Measurements from ENCODE around the gene TMIGD3. TPM values are rescaled to one million over a fixed set of nuclear protein-coding genes. Genes with fewer than 3 reads are reported as not detected.

Gene TMIGD3
- total and polyA plus RNA-seq, 7 experiments from 2014 or later, result 0.41 TPM; not detected in 6

- DNase-seq (no peak), ATAC-seq (no peak)
- no peaks in the 10 kb centered on the region for H3K27me3 ChIP-seq (ENCODE audit: control insufficient read depth in 2 of 2, insufficient read depth in 2 of 2, low read length in 2 of 2)
- H3K4me1 ChIP-seq (ENCODE audit: control insufficient read depth in 2 of 2, insufficient read depth in 2 of 2, low read length in 2 of 2), result peaks cover 44% of the 10 kb centered on the region in 2 donors
- no peaks in the 10 kb centered on the region for H3K27me3 Mint-ChIP-seq
- H3K27ac ChIP-seq (ENCODE audit: low read depth, low read length), result peak overlapping the region; percentile 98
- ChIA-PET CTCF (interaction anchor here (0.7 to 1.6 kb wide), 3 partner anchors 27 to 266 kb away, joined by 3 to 9 read pairs (median 4); partner anchors contain the start of gene C1orf162), POLR2A (interaction anchor here (0.8 to 8.9 kb wide), 6 partner anchors 10 to 61 kb away, joined by 3 to 96 read pairs (median 4); partner anchors contain the start of gene C1orf162)
- no peaks in the 10 kb centered on the region for H3K9me3 ChIP-seq (ENCODE audit: control insufficient read depth in 2 of 3, low read length in 3 of 3)
- peak overlapping the region; percentile 36 to 100 (median 84) for H3K27ac Mint-ChIP-seq
- intact Hi-C loops (cut with micrococcal nuclease), result loop anchor here in 1 of 2 donors (5.0 to 10.0 kb wide), 2 partner anchors 100 to 1412 kb away; partner anchors contain the start of gene STRIP1
- H3K9me3 Mint-ChIP-seq, result peaks cover 0 to 6% (median 0%) of the 10 kb centered on the region in 11 donors
- H3K4me1 Mint-ChIP-seq, result peaks cover 36 to 83% (median 66%) of the 10 kb centered on the region in 7 donors
- peak overlapping the region; percentile 97 to 100 (median 100) for H3K4me3 Mint-ChIP-seq
- no peak overlapping the region for H3K4me3 ChIP-seq (ENCODE audit: low read length)
- H3K36me3 ChIP-seq (ENCODE audit: control insufficient read depth in 2 of 3, insufficient read depth in 3 of 3, low read length in 3 of 3), result peaks cover 4 to 59% (median 10%) of the 10 kb centered on the region in 3 experiments
- H3K36me3 Mint-ChIP-seq, result peaks cover 17 to 51% (median 29%) of the 10 kb centered on the region in 5 donors
Observed at GRCh38 chr1:111446967-111447892, 56.2 kb downstream of the TMIGD3 start.

- H3K9me3 ChIP-seq (ENCODE audit: control insufficient read depth in 2 of 3, low read length in 3 of 3), result no peaks in the 10 kb centered on the region
- Mint-ChIP-seq H3K27ac (peak overlapping the region in 8 of 9 donors; percentile 1 to 99 (median 76)), H3K27me3 (no peaks in the 10 kb centered on the region), H3K4me3 (peak overlapping the region; percentile 18 to 100 (median 100)), H3K9me3 (peaks cover 0 to 4% (median 0%) of the 10 kb centered on the region in 11 donors), H3K4me1 (peaks cover 30 to 83% (median 66%) of the 10 kb centered on the region in 7 donors), H3K36me3 (peaks cover 18 to 47% (median 29%) of the 10 kb centered on the region in 5 donors)
- ATAC-seq, result no peak
- CTCF ChIA-PET, result interaction anchor here (0.7 kb wide), 1 partner anchor 267 kb away, joined by 9 read pairs; no protein-coding TSS in a partner anchor
- no peaks in the 10 kb centered on the region for H3K27me3 ChIP-seq (ENCODE audit: control insufficient read depth in 2 of 2, insufficient read depth in 2 of 2, low read length in 2 of 2)
- POLR2A ChIA-PET, result interaction anchor here (0.8 to 8.9 kb wide), 2 partner anchors 9 to 28 kb away, joined by 3 to 96 read pairs; partner anchors contain the start of gene C1orf162
- no peak for DNase-seq
- H3K27ac ChIP-seq (ENCODE audit: low read depth, low read length), result peak overlapping the region; percentile 17
- H3K36me3 ChIP-seq (ENCODE audit: control insufficient read depth in 2 of 3, insufficient read depth in 3 of 3, low read length in 3 of 3), result peaks cover 4 to 65% (median 9%) of the 10 kb centered on the region in 3 experiments
- intact Hi-C loops (cut with micrococcal nuclease), result loop anchor here in 1 of 2 donors (5.0 to 10.0 kb wide), 2 partner anchors 99 to 1412 kb away; partner anchors contain the start of gene STRIP1
- H3K4me1 ChIP-seq (ENCODE audit: control insufficient read depth in 2 of 2, insufficient read depth in 2 of 2, low read length in 2 of 2), result peaks cover 37 to 43% of the 10 kb centered on the region in 2 donors
- no peak overlapping the region for H3K4me3 ChIP-seq (ENCODE audit: low read length)
Observed at GRCh38 chr1:111446546-111446945, 56.9 kb downstream of the TMIGD3 start.

DNA sequence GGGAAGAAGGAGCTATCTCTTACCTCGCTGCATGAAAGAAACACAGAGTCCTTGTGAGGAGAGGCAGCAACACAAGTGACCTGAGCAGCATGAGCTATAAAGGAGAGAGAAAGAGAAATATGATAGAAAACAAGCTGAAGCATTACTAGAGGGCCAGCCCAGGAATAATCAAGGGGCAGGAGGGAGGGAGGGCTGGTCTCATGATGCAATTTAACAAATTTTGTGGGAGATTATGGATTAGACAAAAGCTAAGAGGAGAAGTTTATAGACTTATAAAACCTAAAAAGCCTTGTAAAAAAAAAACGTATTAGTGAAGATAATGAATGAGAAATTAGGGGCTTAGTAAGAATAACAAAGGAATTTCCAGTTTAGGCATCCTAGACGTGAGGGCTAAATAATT lies 59.4 kb downstream of the TMIGD3 start:
- H3K27ac Mint-ChIP-seq, result peak overlapping the region in 8 of 9 donors; percentile 3 to 69 (median 40)
- H3K27ac ChIP-seq (ENCODE audit: low read depth, low read length), result no peak overlapping the region
- POLR2A ChIA-PET, result interaction anchor here (0.6 to 0.8 kb wide), 2 partner anchors 17 to 305 kb away, joined by 3 to 4 read pairs; no protein-coding TSS in a partner anchor
- intact Hi-C loops (cut with micrococcal nuclease), result loop anchor here in 1 of 2 donors (10.0 kb wide), 1 partner anchor 1409 kb away; the partner anchor contains the start of gene STRIP1
- no peaks in the 10 kb centered on the region for H3K27me3 Mint-ChIP-seq
- no peak overlapping the region for H3K4me3 Mint-ChIP-seq
- peaks cover 0 to 2% (median 0%) of the 10 kb centered on the region in 11 donors for H3K9me3 Mint-ChIP-seq
- peaks cover 20 to 25% of the 10 kb centered on the region in 2 donors for H3K4me1 ChIP-seq (ENCODE audit: control insufficient read depth in 2 of 2, insufficient read depth in 2 of 2, low read length in 2 of 2)
- H3K27me3 ChIP-seq (ENCODE audit: control insufficient read depth in 2 of 2, insufficient read depth in 2 of 2, low read length in 2 of 2), result no peaks in the 10 kb centered on the region
- H3K36me3 ChIP-seq (ENCODE audit: control insufficient read depth in 2 of 3, insufficient read depth in 3 of 3, low read length in 3 of 3), result peaks cover 4 to 75% (median 13%) of the 10 kb centered on the region in 3 experiments
- peaks cover 15 to 46% (median 31%) of the 10 kb centered on the region in 5 donors for H3K36me3 Mint-ChIP-seq
- no peaks in the 10 kb centered on the region for H3K9me3 ChIP-seq (ENCODE audit: control insufficient read depth in 2 of 3, low read length in 3 of 3)
- ATAC-seq (no peak), DNase-seq (no peak)
- CTCF ChIA-PET, result interaction anchor here (0.5 kb wide), 1 partner anchor 108 kb away, joined by 3 read pairs; no protein-coding TSS in a partner anchor
- H3K4me3 ChIP-seq (ENCODE audit: low read length), result no peak overlapping the region
- peaks cover 14 to 69% (median 52%) of the 10 kb centered on the region in 7 donors for H3K4me1 Mint-ChIP-seq

DNA sequence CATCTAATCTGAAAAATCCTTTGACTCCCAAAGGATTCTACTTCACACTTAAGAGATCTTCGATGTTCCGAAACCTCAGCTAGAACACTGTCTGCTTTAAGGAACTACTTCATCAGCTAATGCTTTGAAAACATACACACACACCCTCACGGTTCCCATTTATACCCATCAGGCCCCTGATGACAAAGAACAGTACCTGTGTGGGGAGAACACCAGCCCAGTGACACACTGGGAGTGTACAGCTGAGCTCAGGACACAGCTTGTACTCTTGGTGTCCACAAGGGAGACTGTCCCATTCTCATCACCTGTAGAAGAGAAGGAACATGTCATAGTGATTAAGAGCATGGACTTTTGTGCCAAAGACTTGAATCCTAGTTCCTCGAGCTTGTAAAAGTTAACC lies 61.0 kb downstream of the TMIGD3 start:
- Mint-ChIP-seq H3K9me3 (no peaks in the 10 kb centered on the region), H3K27me3 (no peaks in the 10 kb centered on the region), H3K4me3 (no peak overlapping the region), H3K27ac (peak overlapping the region in 6 of 9 donors; percentile 21 to 90 (median 83)), H3K36me3 (peaks cover 15 to 50% (median 31%) of the 10 kb centered on the region in 5 donors), H3K4me1 (peaks cover 8 to 57% (median 42%) of the 10 kb centered on the region in 7 donors)
- POLR2A ChIA-PET, result interaction anchor here (0.9 to 1.2 kb wide), 6 partner anchors 23 to 132 kb away, joined by 3 to 5 read pairs (median 3); partner anchors contain the start of gene C1orf162
- ATAC-seq (no peak), DNase-seq (no peak)
- H3K9me3 ChIP-seq (ENCODE audit: control insufficient read depth in 2 of 3, low read length in 3 of 3), result no peaks in the 10 kb centered on the region
- peaks cover 4 to 89% (median 18%) of the 10 kb centered on the region in 3 experiments for H3K36me3 ChIP-seq (ENCODE audit: control insufficient read depth in 2 of 3, insufficient read depth in 3 of 3, low read length in 3 of 3)
- H3K4me1 ChIP-seq (ENCODE audit: control insufficient read depth in 2 of 2, insufficient read depth in 2 of 2, low read length in 2 of 2), result peaks cover 12 to 14% of the 10 kb centered on the region in 2 donors
- H3K4me3 ChIP-seq (ENCODE audit: low read length), result no peak overlapping the region
- H3K27ac ChIP-seq (ENCODE audit: low read depth, low read length), result no peak overlapping the region
- H3K27me3 ChIP-seq (ENCODE audit: control insufficient read depth in 2 of 2, insufficient read depth in 2 of 2, low read length in 2 of 2), result no peaks in the 10 kb centered on the region
- CTCF ChIA-PET, result interaction anchor here (0.7 to 1.2 kb wide), 7 partner anchors 8 to 259 kb away, joined by 3 to 5 read pairs (median 3); no protein-coding TSS in a partner anchor
- intact Hi-C loops (cut with micrococcal nuclease), result loop anchor here in 1 of 2 donors (10.0 kb wide), 1 partner anchor 1408 kb away; the partner anchor contains the start of gene STRIP1

- DNase-seq, result peak; percentile 44 to 75 (median 67)
- peaks cover 4 to 83% (median 18%) of the 10 kb centered on the region in 3 experiments for H3K36me3 ChIP-seq (ENCODE audit: control insufficient read depth in 2 of 3, insufficient read depth in 3 of 3, low read length in 3 of 3)
- Mint-ChIP-seq H3K4me1 (peaks cover 8 to 49% (median 34%) of the 10 kb centered on the region in 7 donors), H3K27me3 (no peaks in the 10 kb centered on the region), H3K4me3 (no peak overlapping the region), H3K9me3 (no peaks in the 10 kb centered on the region), H3K27ac (peak overlapping the region in 8 of 9 donors; percentile 49 to 90 (median 84)), H3K36me3 (peaks cover 15 to 48% (median 29%) of the 10 kb centered on the region in 5 donors)
- H3K27ac ChIP-seq (ENCODE audit: low read depth, low read length), result peak overlapping the region; percentile 47
- no peaks in the 10 kb centered on the region for H3K27me3 ChIP-seq (ENCODE audit: control insufficient read depth in 2 of 2, insufficient read depth in 2 of 2, low read length in 2 of 2)
- H3K4me1 ChIP-seq (ENCODE audit: control insufficient read depth in 2 of 2, insufficient read depth in 2 of 2, low read length in 2 of 2), result peaks cover 4 to 7% of the 10 kb centered on the region in 2 donors
- peak; percentile 95 for ATAC-seq
- intact Hi-C loops (cut with micrococcal nuclease), result loop anchor here (1.0 to 10.0 kb wide), 8 partner anchors 8 to 1407 kb away; partner anchors contain the start of genes ATP5PB (in 1 of the 2), STRIP1 (in 1 of the 2) and WDR77 (in 1 of the 2)
- ChIA-PET CTCF (interaction anchor here (0.6 to 1.4 kb wide), 9 partner anchors 9 to 243 kb away, joined by 3 to 5 read pairs (median 3); no protein-coding TSS in a partner anchor), POLR2A (interaction anchor here (0.9 to 1.2 kb wide), 4 partner anchors 24 to 36 kb away, joined by 3 to 5 read pairs (median 4); partner anchors contain the start of gene C1orf162)
- H3K4me3 ChIP-seq (ENCODE audit: low read length), result no peak overlapping the region
- H3K9me3 ChIP-seq (ENCODE audit: control insufficient read depth in 2 of 3, low read length in 3 of 3), result no peaks in the 10 kb centered on the region
Observed at GRCh38 chr1:111441573-111442192, 61.8 kb downstream of the TMIGD3 start.

All from naive thymus-derived CD4-positive, alpha-beta T cell (primary cell).